HEK293 (cell line): Measurements from ENCODE around the gene TP53BP2.

ENCODE experiments used
- CTCF ChIA-PET: fragments of 350-600 bp; formaldehyde crosslinking; extraction: SDS; loops from one replicate; lab custom pipeline; 2021; ENCODE audit warnings: antibody characterized with exemption; lab: Yijun Ruan, JAX
- POLR2A ChIA-PET: fragments of 300-600 bp; formaldehyde crosslinking; extraction: SDS; loops from one replicate; lab custom pipeline; 2020; ENCODE audit warnings: antibody characterized with exemption, inconsistent platforms; lab: Yijun Ruan, JAX
- H3K27ac ChIP-seq: fragments of 200-500 bp; sonication (Bioruptor generic); 2 replicates; pipeline ENCODE4 v1.5.1; 2014; ENCODE audit warnings: low read depth, low read length, control low read depth, inconsistent platforms; ENCODE audit errors: extremely low read depth
- H3K36me3 ChIP-seq, 2 experiments: fragments of 200-500 bp in 1 of 2; sonication (Bioruptor generic) in 1 of 2; 1 replicate in 1 of 2; 2 replicates in 1 of 2; pipeline ENCODE4 v1.5.1; 2014 to 2017; ENCODE audit warnings: inconsistent platforms in 2 of 2, low read length in 2 of 2; ENCODE audit not compliant: control insufficient read depth in 2 of 2, insufficient read depth in 1 of 2
- H3K4me1 ChIP-seq: fragments of 200-500 bp; sonication (Bioruptor generic); 2 replicates; pipeline ENCODE4 v1.5.1; 2014; ENCODE audit warnings: mild to moderate bottlenecking, low read length, inconsistent platforms; ENCODE audit not compliant: control insufficient read depth, insufficient read depth
- H3K4me3 ChIP-seq: 2 replicates; pipeline ENCODE4 v1.5.1; 2011; ENCODE audit warnings: low read depth, mild to moderate bottlenecking, control low read depth, low read length, moderate library complexity
- H3K9me3 ChIP-seq: fragments of 200-500 bp; sonication (Bioruptor generic); 2 replicates; pipeline ENCODE4 v1.5.1; 2014; ENCODE audit warnings: low read depth, low read length, inconsistent platforms; ENCODE audit not compliant: control insufficient read depth, insufficient read depth
- EGR2 ChIP-seq: fragments of 450-650 bp; formaldehyde crosslinking; IDR thresholded peaks from 2 replicates; pipeline ENCODE4 v1.5.1; 2016; ENCODE audit warnings: low read depth, missing biosample characterization, missing genetic modification characterization
- ELK4 ChIP-seq: IDR thresholded peaks from 2 replicates; pipeline ENCODE4 v1.6.1; 2011; ENCODE audit warnings: mild to moderate bottlenecking, low read depth, low read length, borderline replicate concordance
- GFI1B ChIP-seq: fragments of 450-650 bp; formaldehyde crosslinking; IDR thresholded peaks from 2 replicates; pipeline ENCODE4 v1.5.1; 2016; ENCODE audit warnings: missing biosample characterization, missing genetic modification characterization
- TRIM28 ChIP-seq: IDR thresholded peaks from 2 replicates; pipeline ENCODE4 v1.6.1; 2011; ENCODE audit warnings: low read length, control low read depth, borderline replicate concordance
- ZFHX2 ChIP-seq: fragments of 450-650 bp; formaldehyde crosslinking; conservative IDR thresholded peaks from 2 replicates; pipeline ENCODE4 v1.5.1; 2016; ENCODE audit warnings: missing biosample characterization, missing genetic modification characterization
- ZNF132 ChIP-seq: fragments of 450-650 bp; formaldehyde crosslinking; IDR thresholded peaks from 2 replicates; pipeline ENCODE4 v1.5.1; 2017; ENCODE audit warnings: missing biosample characterization, missing genetic modification characterization, borderline replicate concordance
- ZNF148 ChIP-seq: fragments of 450-650 bp; formaldehyde crosslinking; IDR thresholded peaks from 2 replicates; pipeline ENCODE4 v1.5.0; 2017; ENCODE audit warnings: missing biosample characterization, missing genetic modification characterization, borderline replicate concordance
- ZNF169 ChIP-seq: fragments of 450-650 bp; formaldehyde crosslinking; IDR thresholded peaks from 2 replicates; pipeline ENCODE4 v1.5.1; 2016; ENCODE audit warnings: missing biosample characterization, missing genetic modification characterization
- ZNF214 ChIP-seq: fragments of 450-650 bp; formaldehyde crosslinking; IDR thresholded peaks from 2 replicates; pipeline ENCODE4 v1.5.1; 2017; ENCODE audit warnings: missing biosample characterization, mild to moderate bottlenecking, missing genetic modification characterization, borderline replicate concordance
- ZNF391 ChIP-seq: fragments of 450-650 bp; formaldehyde crosslinking; IDR thresholded peaks from 2 replicates; pipeline ENCODE4 v1.5.1; 2016; ENCODE audit warnings: low read depth, missing biosample characterization, missing genetic modification characterization, borderline replicate concordance
- ZNF571 ChIP-seq: fragments of 450-650 bp; formaldehyde crosslinking; IDR thresholded peaks from 2 replicates; pipeline ENCODE4 v1.5.0; 2017; ENCODE audit warnings: missing biosample characterization, missing genetic modification characterization
- ZNF621 ChIP-seq: fragments of 450-650 bp; formaldehyde crosslinking; IDR thresholded peaks from 2 replicates; pipeline ENCODE4 v1.5.1; 2017; ENCODE audit warnings: missing biosample characterization, missing genetic modification characterization
- ZNF623 ChIP-seq: fragments of 450-650 bp; formaldehyde crosslinking; IDR thresholded peaks from 2 replicates; pipeline ENCODE4 v1.5.1; 2016; ENCODE audit warnings: missing biosample characterization, missing genetic modification characterization
- ZNF629 ChIP-seq: fragments of 450-650 bp; formaldehyde crosslinking; IDR thresholded peaks from 2 replicates; pipeline ENCODE4 v1.5.1; 2017; ENCODE audit warnings: missing biosample characterization, missing genetic modification characterization
- ZNF677 ChIP-seq: fragments of 450-650 bp; IDR thresholded peaks from 2 replicates; pipeline ENCODE4 v1.5.0; 2018; ENCODE audit warnings: missing biosample characterization, mild to moderate bottlenecking, missing genetic modification characterization, moderate library complexity
- ZNF837 ChIP-seq: fragments of 450-650 bp; formaldehyde crosslinking; IDR thresholded peaks from 2 replicates; pipeline ENCODE4 v1.5.1; 2016; ENCODE audit warnings: missing biosample characterization, missing genetic modification characterization
- ZSCAN30 ChIP-seq: fragments of 450-650 bp; IDR thresholded peaks from 2 replicates; pipeline ENCODE4 v1.5.1; 2018; ENCODE audit warnings: missing biosample characterization, mild to moderate bottlenecking, missing genetic modification characterization, moderate library complexity
- TF ChIP-seq, protein P1 (sequence below): fragments of 450-650 bp; formaldehyde crosslinking; IDR thresholded peaks from 2 replicates; pipeline ENCODE4 v1.5.1; 2016; ENCODE audit warnings: missing biosample characterization, missing genetic modification characterization, borderline replicate concordance
- TF ChIP-seq, protein P2 (sequence below): fragments of 450-650 bp; formaldehyde crosslinking; conservative IDR thresholded peaks from 2 replicates; pipeline ENCODE4 v1.5.1; 2016; ENCODE audit warnings: low read depth, missing biosample characterization, missing genetic modification characterization
- TF ChIP-seq, protein P3 (sequence below): fragments of 450-650 bp; formaldehyde crosslinking; IDR thresholded peaks from 2 replicates; pipeline ENCODE4 v1.5.1; 2016; ENCODE audit warnings: missing biosample characterization, missing genetic modification characterization

Gene TP53BP2

GRCh38 chr1:223755432-223755792, 90.3 kb downstream of the TP53BP2 start (continued):
- TF ChIP-seq, protein P1, sequence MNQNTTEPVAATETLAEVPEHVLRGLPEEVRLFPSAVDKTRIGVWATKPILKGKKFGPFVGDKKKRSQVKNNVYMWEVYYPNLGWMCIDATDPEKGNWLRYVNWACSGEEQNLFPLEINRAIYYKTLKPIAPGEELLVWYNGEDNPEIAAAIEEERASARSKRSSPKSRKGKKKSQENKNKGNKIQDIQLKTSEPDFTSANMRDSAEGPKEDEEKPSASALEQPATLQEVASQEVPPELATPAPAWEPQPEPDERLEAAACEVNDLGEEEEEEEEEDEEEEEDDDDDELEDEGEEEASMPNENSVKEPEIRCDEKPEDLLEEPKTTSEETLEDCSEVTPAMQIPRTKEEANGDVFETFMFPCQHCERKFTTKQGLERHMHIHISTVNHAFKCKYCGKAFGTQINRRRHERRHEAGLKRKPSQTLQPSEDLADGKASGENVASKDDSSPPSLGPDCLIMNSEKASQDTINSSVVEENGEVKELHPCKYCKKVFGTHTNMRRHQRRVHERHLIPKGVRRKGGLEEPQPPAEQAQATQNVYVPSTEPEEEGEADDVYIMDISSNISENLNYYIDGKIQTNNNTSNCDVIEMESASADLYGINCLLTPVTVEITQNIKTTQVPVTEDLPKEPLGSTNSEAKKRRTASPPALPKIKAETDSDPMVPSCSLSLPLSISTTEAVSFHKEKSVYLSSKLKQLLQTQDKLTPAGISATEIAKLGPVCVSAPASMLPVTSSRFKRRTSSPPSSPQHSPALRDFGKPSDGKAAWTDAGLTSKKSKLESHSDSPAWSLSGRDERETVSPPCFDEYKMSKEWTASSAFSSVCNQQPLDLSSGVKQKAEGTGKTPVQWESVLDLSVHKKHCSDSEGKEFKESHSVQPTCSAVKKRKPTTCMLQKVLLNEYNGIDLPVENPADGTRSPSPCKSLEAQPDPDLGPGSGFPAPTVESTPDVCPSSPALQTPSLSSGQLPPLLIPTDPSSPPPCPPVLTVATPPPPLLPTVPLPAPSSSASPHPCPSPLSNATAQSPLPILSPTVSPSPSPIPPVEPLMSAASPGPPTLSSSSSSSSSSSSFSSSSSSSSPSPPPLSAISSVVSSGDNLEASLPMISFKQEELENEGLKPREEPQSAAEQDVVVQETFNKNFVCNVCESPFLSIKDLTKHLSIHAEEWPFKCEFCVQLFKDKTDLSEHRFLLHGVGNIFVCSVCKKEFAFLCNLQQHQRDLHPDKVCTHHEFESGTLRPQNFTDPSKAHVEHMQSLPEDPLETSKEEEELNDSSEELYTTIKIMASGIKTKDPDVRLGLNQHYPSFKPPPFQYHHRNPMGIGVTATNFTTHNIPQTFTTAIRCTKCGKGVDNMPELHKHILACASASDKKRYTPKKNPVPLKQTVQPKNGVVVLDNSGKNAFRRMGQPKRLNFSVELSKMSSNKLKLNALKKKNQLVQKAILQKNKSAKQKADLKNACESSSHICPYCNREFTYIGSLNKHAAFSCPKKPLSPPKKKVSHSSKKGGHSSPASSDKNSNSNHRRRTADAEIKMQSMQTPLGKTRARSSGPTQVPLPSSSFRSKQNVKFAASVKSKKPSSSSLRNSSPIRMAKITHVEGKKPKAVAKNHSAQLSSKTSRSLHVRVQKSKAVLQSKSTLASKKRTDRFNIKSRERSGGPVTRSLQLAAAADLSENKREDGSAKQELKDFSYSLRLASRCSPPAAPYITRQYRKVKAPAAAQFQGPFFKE (tag by site-specific recombination): no peak
- TF ChIP-seq ZNF214 (tag by site-specific recombination): no peak
- no peak for TF ChIP-seq ELK4
- no peak for TF ChIP-seq TRIM28

GRCh38 chr1:223754681-223755431, 90.9 kb downstream of the TP53BP2 start:
- Histone ChIP-seq H3K4me1 (no peaks in the 10 kb centered on the region), H3K9me3 (no peaks in the 10 kb centered on the region), H3K27ac (no peak overlapping the region), H3K36me3 (peaks cover 36 to 95% of the 10 kb centered on the region in 2 experiments; a peak in 2 of 3 replicates), H3K4me3 (no peak overlapping the region)
- ChIA-PET POLR2A (no interaction called here), CTCF (interaction anchor here (0.7 kb wide), 2 partner anchors 23 to 358 kb away, joined by 3 read pairs; no protein-coding TSS in a partner anchor)
- TF ChIP-seq ZNF621 (tag by site-specific recombination): no peak
- TF ChIP-seq, protein P2, sequence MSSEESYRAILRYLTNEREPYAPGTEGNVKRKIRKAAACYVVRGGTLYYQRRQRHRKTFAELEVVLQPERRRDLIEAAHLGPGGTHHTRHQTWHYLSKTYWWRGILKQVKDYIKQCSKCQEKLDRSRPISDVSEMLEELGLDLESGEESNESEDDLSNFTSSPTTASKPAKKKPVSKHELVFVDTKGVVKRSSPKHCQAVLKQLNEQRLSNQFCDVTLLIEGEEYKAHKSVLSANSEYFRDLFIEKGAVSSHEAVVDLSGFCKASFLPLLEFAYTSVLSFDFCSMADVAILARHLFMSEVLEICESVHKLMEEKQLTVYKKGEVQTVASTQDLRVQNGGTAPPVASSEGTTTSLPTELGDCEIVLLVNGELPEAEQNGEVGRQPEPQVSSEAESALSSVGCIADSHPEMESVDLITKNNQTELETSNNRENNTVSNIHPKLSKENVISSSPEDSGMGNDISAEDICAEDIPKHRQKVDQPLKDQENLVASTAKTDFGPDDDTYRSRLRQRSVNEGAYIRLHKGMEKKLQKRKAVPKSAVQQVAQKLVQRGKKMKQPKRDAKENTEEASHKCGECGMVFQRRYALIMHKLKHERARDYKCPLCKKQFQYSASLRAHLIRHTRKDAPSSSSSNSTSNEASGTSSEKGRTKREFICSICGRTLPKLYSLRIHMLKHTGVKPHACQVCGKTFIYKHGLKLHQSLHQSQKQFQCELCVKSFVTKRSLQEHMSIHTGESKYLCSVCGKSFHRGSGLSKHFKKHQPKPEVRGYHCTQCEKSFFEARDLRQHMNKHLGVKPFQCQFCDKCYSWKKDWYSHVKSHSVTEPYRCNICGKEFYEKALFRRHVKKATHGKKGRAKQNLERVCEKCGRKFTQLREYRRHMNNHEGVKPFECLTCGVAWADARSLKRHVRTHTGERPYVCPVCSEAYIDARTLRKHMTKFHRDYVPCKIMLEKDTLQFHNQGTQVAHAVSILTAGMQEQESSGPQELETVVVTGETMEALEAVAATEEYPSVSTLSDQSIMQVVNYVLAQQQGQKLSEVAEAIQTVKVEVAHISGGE (tag by site-specific recombination): no peak
- TF ChIP-seq, protein P3, sequence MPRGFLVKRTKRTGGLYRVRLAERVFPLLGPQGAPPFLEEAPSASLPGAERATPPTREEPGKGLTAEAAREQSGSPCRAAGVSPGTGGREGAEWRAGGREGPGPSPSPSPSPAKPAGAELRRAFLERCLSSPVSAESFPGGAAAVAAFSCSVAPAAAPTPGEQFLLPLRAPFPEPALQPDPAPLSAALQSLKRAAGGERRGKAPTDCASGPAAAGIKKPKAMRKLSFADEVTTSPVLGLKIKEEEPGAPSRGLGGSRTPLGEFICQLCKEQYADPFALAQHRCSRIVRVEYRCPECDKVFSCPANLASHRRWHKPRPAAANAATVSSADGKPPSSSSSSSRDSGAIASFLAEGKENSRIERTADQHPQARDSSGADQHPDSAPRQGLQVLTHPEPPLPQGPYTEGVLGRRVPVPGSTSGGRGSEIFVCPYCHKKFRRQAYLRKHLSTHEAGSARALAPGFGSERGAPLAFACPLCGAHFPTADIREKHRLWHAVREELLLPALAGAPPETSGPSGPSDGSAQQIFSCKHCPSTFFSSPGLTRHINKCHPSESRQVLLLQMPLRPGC (tag by site-specific recombination): no peak
- no peak for TF ChIP-seq GFI1B (tag by site-specific recombination)
- peak; percentile 98 for TF ChIP-seq ZFHX2 (tag by site-specific recombination)
- TF ChIP-seq EGR2 (tag by site-specific recombination): peak; percentile 100
- TF ChIP-seq ZNF623: no peak
- no peak for TF ChIP-seq ZNF837 (tag by site-specific recombination)
- no peak for TF ChIP-seq ZNF571 (tag by site-specific recombination)
- no peak for TF ChIP-seq ZSCAN30 (tag by site-specific recombination)
- no peak for TF ChIP-seq ZNF148 (tag by site-specific recombination)
- TF ChIP-seq ZNF677 (tag by site-specific recombination): no peak
- no peak for TF ChIP-seq ZNF132
- TF ChIP-seq ZNF391 (tag by site-specific recombination): no peak
- TF ChIP-seq ZNF629 (tag by site-specific recombination): no peak
- TF ChIP-seq ZNF169 (tag by site-specific recombination): no peak
